ENCODE measurements around the gene ASXL1.

Gene ASXL1

DNA sequence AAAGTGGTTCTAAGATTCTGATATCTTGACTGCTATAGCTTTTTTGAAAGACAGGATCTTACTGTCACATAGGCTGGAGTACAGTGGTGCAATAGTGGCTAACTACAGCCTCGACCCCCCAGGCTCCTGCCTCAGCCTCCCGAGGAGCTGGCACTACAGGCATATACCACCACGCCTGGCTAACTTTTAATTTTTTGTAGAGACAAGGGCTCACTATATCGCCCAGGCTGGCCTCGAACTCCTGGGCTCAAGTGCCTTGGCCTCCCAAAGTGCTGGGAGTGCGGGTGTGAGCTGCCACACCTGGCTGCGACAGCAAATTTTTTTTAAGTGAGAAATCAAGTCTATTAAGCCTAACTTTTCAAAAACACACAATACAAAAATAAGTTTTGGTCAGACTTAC is 120.4 kb downstream of the ASXL1 start:
- DNase-seq (ENCODE audit: low read depth, low spot score) = no peak
- no peak overlapping the region for H3K4me3 ChIP-seq (ENCODE audit: low read depth, low read length)
- in situ Hi-C loops (cut with HindIII; ENCODE audit: low sequenced_read_pairs) = no loop called here

GRCh38 chr20:32479012-32479411 is 120.9 kb downstream of the ASXL1 start:
- no peak overlapping the region for H3K4me3 ChIP-seq (ENCODE audit: low read depth, low read length)
- in situ Hi-C loops (cut with HindIII; ENCODE audit: low sequenced_read_pairs) = no loop called here
- no peak for TF ChIP-seq CTCF (IDR thresholded peaks at IDR 0.05; ENCODE audit: low read depth, low read length)
- no peak for DNase-seq (ENCODE audit: low read depth, low spot score)

More for the DNA sequence above, 120.4 kb downstream of the ASXL1 start:
- TF ChIP-seq CTCF (IDR thresholded peaks at IDR 0.05; ENCODE audit: low read depth, low read length) = no peak

DNA sequence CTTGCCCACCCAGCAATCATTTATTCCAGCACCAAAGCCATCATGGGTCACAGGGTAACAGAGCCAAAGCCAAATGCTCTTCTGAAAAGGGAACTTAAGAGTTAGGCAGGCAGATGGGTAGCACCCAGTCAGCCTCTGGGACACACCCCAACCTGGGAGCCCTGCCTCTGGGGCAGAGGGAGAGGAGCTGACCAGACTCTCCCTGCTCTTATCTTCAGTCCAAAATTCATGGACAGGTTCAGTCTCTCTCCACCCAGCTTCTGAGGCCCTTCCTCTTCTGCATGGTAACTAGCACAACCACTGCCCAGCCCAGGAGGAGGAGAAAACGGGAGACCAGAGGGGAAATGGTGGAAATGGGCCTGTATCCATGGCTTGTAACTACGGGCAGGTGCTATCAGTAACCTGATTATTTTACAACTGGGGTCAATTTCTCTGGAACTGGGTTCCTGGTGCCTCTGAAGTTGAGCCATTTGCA is 121.6 kb downstream of the ASXL1 start:
- no peak for TF ChIP-seq CTCF (IDR thresholded peaks at IDR 0.05; ENCODE audit: low read depth, low read length)
- DNase-seq (ENCODE audit: low read depth, low spot score) = no peak
- no peak overlapping the region for H3K4me3 ChIP-seq (ENCODE audit: low read depth, low read length)
- in situ Hi-C loops (cut with HindIII; ENCODE audit: low sequenced_read_pairs) = no loop called here

DNA sequence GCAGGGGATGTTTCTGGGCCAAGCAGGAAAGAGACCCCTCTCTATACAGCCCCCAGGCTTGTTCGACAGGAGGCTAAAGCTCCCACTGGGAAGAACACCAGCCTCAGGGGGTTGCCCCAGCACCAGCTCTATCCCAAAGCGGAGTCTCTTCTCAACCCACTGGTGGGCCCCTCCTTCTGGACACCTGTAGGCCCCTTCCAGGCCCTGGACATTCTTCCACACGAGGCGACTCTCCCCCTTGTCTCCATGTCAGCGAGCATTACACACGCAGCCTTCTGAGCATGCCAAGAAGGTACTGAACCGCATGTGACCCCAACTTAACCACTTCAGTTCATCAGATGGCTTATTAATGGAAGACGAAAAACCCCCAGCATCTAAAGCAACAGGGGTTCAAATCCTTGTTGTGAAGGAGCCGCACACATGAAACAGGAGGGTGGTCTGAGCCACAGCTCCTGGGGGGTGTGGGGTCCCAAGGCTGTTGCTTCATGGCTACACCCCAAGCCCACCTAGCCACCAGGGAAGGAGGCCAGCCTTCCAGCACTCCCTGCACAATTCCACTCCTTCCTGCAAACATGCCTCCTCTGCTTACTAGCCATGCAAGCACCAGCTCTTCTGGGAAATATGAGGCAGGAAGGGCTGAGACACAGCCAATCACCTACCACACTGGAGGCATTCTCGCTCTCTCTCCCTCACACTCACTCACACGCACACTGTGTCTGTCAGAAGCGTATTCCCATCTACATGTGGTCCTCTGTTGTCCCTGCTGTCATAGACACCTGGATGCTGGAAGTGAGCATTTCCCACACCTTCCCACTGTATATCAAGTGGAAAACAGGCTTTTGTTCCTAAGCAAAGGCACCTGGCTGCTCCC is 122.5 kb downstream of the ASXL1 start:
- peak; percentile 34 for DNase-seq (ENCODE audit: low read depth, low spot score)
- peak overlapping the region; percentile 72 for H3K4me3 ChIP-seq (ENCODE audit: low read depth, low read length)
- in situ Hi-C loops (cut with HindIII; ENCODE audit: low sequenced_read_pairs) = no loop called here
- no peak for TF ChIP-seq CTCF (IDR thresholded peaks at IDR 0.05; ENCODE audit: low read depth, low read length)

DNA sequence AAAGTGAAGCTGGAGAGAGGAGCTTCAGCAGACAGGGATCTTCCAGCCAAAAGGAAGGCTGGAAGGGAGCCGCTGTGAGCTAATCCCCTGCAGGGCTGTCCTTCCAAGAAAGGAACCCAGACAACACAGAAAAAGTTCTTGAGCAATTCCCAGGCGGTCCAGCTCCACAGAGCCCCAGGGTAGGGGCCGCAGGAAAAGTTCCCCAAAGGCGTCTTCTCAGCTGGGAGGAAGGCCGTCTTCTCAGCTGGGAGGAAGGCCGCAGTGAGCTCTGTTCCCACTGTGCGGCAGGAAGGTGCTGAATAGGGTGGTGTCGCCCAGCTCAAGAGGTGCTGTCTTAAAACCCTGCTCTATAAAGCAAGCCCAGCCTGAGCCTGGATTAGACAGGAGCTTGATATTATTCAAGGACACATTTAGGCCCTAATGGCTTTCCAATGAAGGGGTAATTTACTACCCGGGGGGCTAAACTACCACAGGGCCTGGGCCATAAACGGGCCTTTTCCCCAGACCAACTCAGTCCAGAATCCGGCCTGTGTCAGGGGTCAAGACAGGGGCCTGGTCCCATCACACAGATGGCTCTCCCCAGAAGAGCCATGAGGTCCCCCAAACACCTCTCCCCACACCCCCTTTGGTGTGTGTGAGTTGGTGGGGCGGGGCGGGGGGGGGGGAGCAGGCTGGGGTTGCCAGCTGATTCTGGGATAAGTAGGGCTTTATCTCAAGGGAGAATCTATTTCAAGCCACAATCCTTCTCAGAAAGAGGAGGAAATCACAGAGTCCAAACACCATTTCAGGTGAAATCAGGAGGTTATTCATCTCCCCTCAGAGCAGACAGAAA is 123.4 kb downstream of the ASXL1 start:
- DNase-seq (ENCODE audit: low read depth, low spot score) = no peak
- no peak for TF ChIP-seq CTCF (IDR thresholded peaks at IDR 0.05; ENCODE audit: low read depth, low read length)
- in situ Hi-C loops (cut with HindIII; ENCODE audit: low sequenced_read_pairs) = no loop called here
- H3K4me3 ChIP-seq (ENCODE audit: low read depth, low read length) = peak overlapping the region; percentile 72

GRCh38 chr20:32482143-32482441 is 124.0 kb downstream of the ASXL1 start:
- in situ Hi-C loops (cut with HindIII; ENCODE audit: low sequenced_read_pairs) = no loop called here
- no peak for TF ChIP-seq CTCF (IDR thresholded peaks at IDR 0.05; ENCODE audit: low read depth, low read length)
- peak overlapping the region; percentile 72 for H3K4me3 ChIP-seq (ENCODE audit: low read depth, low read length)
- no peak for DNase-seq (ENCODE audit: low read depth, low spot score)
